Body of pancreas (tissue), 4 donors: Measurements from ENCODE around the gene S100P. TPM values are rescaled to one million over a fixed set of nuclear protein-coding genes. Genes with fewer than 3 reads are reported as not detected.

Experiments used
- ATAC-seq: fragments of 150-250 bp; one replicate; pipeline ENCODE4 v1.9.1; 2016
- DNase-seq, 4 donors: peaks; one replicate each; pipeline ENCODE4 v3.0.0-alpha.2; 2019
- H3K27ac ChIP-seq, 4 donors: fragments of 200-600 bp; sonication (generic); 1 replicate in 3 of 4; 2 replicates in 1 of 4; pipeline versions ENCODE4 v1.5.1 to v1.6.1; 2016 to 2019; ENCODE audit warnings: mild to moderate bottlenecking in 1 of 4, mixed read lengths in 1 of 4, moderate library complexity in 1 of 4
- H3K27me3 ChIP-seq, 2 donors: fragments of 200-600 bp; sonication (generic); one replicate each; pipeline ENCODE4 v1.6.0; 2016; ENCODE audit warnings: mild to moderate bottlenecking in 1 of 2
- H3K36me3 ChIP-seq, 2 donors: fragments of 200-600 bp; sonication (generic); replicated peaks in 1 of 2; 2 replicates each; pipeline ENCODE4 v1.5.1; 2016; ENCODE audit warnings: low read depth in 2 of 2; ENCODE audit not compliant: insufficient read depth in 1 of 2
- H3K4me1 ChIP-seq: fragments of 200-600 bp; sonication (generic); one replicate; pipeline ENCODE4 v1.6.0; 2016
- H3K4me3 ChIP-seq, 2 donors: fragments of 200-600 bp; sonication (generic); 1 replicate in 1 of 2; 2 replicates in 1 of 2; pipeline ENCODE4 v1.5.1; 2016 to 2019
- H3K9me3 ChIP-seq, 3 donors: fragments of 200-600 bp; sonication (generic); 1 replicate in 2 of 3; 2 replicates in 1 of 3; pipeline ENCODE4 v1.5.1; 2016
- CTCF ChIP-seq, 7 experiments: fragments of 450-650 bp in 4 of 7; fragments of 200-600 bp in 3 of 7; sonication (generic) in 3 of 7; IDR thresholded peaks; one replicate each; pipeline ENCODE4 v1.5.1; 2016 to 2019; ENCODE audit warnings: antibody characterized with exemption in 7 of 7
- POLR2A ChIP-seq, 3 donors: fragments of 450-650 bp; IDR thresholded peaks; one replicate each; pipeline ENCODE4 v1.6.1; 2016; ENCODE audit warnings: antibody characterized with exemption in 3 of 3, mild to moderate bottlenecking in 2 of 3
- WGBS, 2 donors: methylation state at CpG; one replicate each; pipeline ENCODE4 v1.1.5; 2017; 5-methylcytosine and 5-hydroxymethylcytosine counted together
- intact Hi-C: fragments of 100-400 bp; cut with DNase I; formaldehyde crosslinking; loops from one replicate; pipeline ENCODE4 v1.15.1; 2023
- total RNA-seq, 2 donors: library from RNA; depleted of rRNA; stranded (reverse); fragments of >200 nt; gene quantifications; one replicate each; pipeline ENCODE4 v1.1.0, GENCODE V29; 2016

Gene S100P
- total RNA-seq, 2 donors from 2014 or later: 1.0 TPM; not detected in 1

DNA sequence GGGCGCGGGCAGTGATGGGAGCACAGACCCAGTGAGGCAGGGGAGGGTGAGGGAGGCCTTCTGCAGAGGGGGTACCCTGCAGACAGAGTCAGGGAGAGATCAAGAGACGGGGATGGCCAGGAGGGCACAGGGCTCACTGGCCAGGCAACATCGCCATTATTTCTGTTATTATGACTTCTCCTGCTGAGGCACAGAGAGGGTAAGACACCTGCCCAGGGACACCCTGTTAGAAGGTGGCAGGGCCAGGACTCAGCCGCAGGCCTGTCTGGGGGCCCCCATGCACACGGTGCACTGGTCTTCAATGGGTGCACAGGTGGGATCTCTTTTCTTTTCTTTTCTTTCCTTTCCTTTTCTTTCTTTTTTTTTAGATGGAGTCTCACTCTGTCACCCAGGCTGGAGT, 38.1 kb downstream of the S100P start:
- ATAC-seq: no peak
- Histone ChIP-seq H3K4me1 (no peaks in the 10 kb centered on the region), H3K27ac (no peak overlapping the region), H3K27me3 (no peaks in the 10 kb centered on the region), H3K36me3 (no peaks in the 10 kb centered on the region), H3K9me3 (no peaks in the 10 kb centered on the region), H3K4me3 (no peak overlapping the region)
- WGBS, 2 donors: 86 to 88% methylated on average over 5 to 6 of the region's 6 CpGs
- intact Hi-C loops: no loop called here
- no peak for TF ChIP-seq CTCF (IDR thresholded peaks at IDR 0.05)
- no peak for TF ChIP-seq POLR2A (IDR thresholded peaks at IDR 0.05)
- no peak for DNase-seq

DNA sequence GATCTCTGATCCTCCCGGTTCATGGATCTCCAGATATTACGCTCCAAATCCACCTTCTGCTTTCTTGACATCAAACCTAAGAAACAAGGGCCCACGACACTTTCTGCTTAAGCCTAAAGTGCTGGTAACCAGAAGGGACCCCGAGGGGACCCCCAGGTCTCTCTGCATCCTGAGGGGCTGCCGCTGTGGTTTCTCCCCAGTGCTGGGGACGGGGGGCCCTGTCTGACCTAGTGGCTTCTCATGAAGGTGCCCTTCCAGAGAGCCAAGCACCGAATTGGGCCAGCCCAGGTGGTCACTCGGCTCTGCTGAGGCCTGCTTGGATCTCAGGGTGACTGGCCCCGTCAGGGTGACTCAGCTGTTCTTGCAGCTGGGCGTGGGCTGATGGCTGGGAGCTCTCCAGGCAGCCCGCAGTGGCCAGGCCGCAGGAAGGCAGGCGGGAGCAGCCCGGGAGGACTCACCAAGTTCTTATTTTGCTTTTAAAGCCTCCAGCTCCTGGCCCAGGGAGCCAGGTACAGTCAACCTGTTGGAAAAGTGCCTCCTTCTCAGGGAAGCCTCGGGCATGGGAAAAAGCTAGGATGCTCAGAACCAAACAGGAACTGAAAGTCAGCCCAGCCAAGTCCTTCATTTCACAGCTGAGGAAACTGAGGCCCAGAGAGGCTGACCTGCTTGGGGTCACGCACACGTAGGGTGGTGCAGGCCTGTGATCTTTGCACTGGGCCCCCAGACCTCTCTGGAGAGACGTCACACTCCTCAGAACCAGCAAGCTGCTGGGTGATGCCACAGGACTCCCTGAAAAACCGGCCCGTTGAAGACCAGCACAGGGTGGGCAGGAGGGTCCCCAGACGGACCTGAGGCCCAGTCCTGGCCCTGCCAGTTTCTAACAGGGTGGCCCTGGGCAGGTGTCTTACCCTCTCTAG, 39.0 kb downstream of the S100P start:
- Histone ChIP-seq H3K9me3 (no peaks in the 10 kb centered on the region), H3K4me1 (no peaks in the 10 kb centered on the region), H3K4me3 (no peak overlapping the region), H3K27me3 (no peaks in the 10 kb centered on the region), H3K27ac (no peak overlapping the region), H3K36me3 (no peaks in the 10 kb centered on the region)
- ATAC-seq: peak; percentile 65
- intact Hi-C loops: no loop called here
- WGBS, 2 donors: 77 to 80% methylated on average over 7 to 21 of the region's 21 CpGs
- TF ChIP-seq POLR2A (IDR thresholded peaks at IDR 0.05): no peak
- no peak for TF ChIP-seq CTCF (IDR thresholded peaks at IDR 0.05)
- peak in 3 of 4 donors; percentile 37 to 55 (median 44) for DNase-seq

DNA sequence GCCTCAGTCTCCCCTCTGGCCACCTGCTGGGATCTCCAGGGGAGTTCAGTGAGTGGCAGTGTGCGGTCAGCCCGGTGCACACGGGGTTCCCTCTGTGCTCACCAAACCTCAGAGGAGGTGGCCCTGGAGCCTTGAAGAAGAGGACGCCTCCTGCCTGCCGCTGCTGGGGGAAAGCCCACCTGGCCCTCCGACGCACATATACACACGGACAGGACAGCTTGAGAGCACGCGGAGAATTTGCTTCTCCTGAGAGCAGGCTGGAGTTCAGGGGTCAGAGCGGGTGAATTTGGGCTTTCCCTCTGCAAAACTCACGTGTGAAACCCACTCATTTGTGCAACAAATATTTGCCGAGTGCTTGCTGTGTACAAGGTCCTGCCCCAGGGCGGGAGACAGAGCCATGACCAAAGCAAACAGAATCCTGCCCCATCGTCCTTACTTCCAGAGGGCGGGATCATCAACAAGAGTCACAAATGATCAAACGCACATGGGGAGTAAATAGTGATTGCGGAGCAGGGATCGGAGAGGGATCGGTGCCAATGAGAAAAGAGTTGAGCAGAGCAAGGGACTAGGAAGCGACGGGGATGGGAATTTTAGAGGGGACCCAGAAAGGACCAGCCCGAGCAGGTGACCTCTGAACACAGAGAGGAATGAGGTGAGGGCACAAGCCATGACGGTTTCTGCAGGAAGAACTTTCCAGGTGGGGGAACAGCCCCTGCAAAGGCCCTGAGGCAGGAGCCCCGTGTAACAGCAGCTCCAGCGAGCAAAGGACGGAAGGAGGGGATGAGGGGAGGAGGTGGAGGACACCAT, 39.9 kb downstream of the S100P start:
- TF ChIP-seq CTCF (IDR thresholded peaks at IDR 0.05) (no peak), POLR2A (IDR thresholded peaks at IDR 0.05) (no peak)
- DNase-seq: no peak
- no peak overlapping the region for H3K27ac ChIP-seq
- H3K27me3 ChIP-seq: no peaks in the 10 kb centered on the region
- no peak for ATAC-seq
- 69 to 77% methylated on average over 14 to 27 of the region's 27 CpGs for WGBS, 2 donors
- intact Hi-C loops: no loop called here
- H3K4me3 ChIP-seq: no peak overlapping the region
- H3K9me3 ChIP-seq: no peaks in the 10 kb centered on the region
- no peaks in the 10 kb centered on the region for H3K4me1 ChIP-seq
- H3K36me3 ChIP-seq: no peaks in the 10 kb centered on the region

DNA sequence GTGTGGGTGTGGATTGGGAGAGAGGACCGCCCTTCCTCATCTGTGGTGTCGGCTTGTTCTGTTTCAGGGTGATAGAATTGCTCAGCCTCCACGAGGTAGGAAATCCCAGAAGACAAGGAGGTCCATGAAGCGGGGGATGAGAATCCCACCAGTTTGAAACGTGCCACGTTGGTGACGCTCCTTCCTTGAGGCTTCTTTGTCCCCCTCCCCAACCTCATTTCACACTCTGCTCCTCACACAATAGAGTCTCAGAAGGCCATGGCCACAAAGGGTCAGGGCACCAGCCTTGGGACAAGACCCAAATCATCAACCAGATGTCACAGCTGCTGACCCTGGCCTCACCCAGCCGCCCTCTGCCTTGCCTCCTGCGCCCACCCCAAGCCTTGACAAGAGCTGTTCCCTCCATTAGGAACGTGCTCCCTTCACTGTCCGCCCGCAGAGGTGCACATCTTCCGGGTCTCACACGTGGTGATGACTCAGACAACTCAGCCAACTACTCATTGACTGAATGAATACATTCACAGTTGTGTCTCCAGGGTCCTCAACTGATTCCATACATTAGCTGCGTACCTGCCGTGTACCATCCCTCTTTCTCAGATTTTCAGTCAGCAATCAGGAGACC, 40.6 kb downstream of the S100P start:
- ATAC-seq (no peak), DNase-seq (no peak)

More for the DNA sequence above, 40.6 kb downstream of the S100P start:
- Histone ChIP-seq H3K36me3 (no peaks in the 10 kb centered on the region), H3K27ac (no peak overlapping the region), H3K4me1 (no peaks in the 10 kb centered on the region), H3K4me3 (no peak overlapping the region), H3K27me3 (no peaks in the 10 kb centered on the region), H3K9me3 (no peaks in the 10 kb centered on the region)
- no peak for TF ChIP-seq POLR2A (IDR thresholded peaks at IDR 0.05)
- TF ChIP-seq CTCF (IDR thresholded peaks at IDR 0.05): no peak
- WGBS, 2 donors: 76 to 80% methylated on average over 16 of the region's 16 CpGs
- intact Hi-C loops: no loop called here
